SK-N-SH (cell line): ENCODE measurements around the gene EEF1G. TPM values are rescaled to one million over a fixed set of nuclear protein-coding genes. Genes with fewer than 3 reads are reported as not detected.
"Not testable (repeated sequence)": the region's sequence is repeated elsewhere in the genome, so short reads cannot be mapped to it uniquely, and the experiment has no call there.

Experiments used
- CTCF ChIA-PET: fragments of 300-600, 350-600 bp; formaldehyde crosslinking; extraction: SDS; loops from one replicate; lab custom pipeline; 2021; lab: Yijun Ruan, JAX
- POLR2A ChIA-PET: fragments of 350-600 bp; sonication (Branson Sonifier 250); formaldehyde crosslinking; extraction: SDS; loops from one replicate; lab custom pipeline; 2020; ENCODE audit warnings: antibody characterized with exemption, inconsistent platforms; lab: Yijun Ruan, JAX
- DNase-seq: peaks from one replicate; pipeline ENCODE4 v3.0.0; 2012
- H2AFZ ChIP-seq: fragments of 200-600 bp; sonication (generic); 2 replicates; pipeline ENCODE4 v1.8.1; 2016; ENCODE audit warnings: antibody characterized with exemption, mild to moderate bottlenecking, low read depth
- H3F3A ChIP-seq: fragments of 200-600 bp; sonication (generic); replicated peaks from 2 replicates; pipeline ENCODE3; 2016; ENCODE audit warnings: antibody characterized with exemption, mild to moderate bottlenecking; ENCODE audit not compliant: insufficient read depth
- H3K27ac ChIP-seq, 2 experiments: fragments of 200-500 bp in 1 of 2; fragments of 200-600 bp in 1 of 2; sonication (Bioruptor generic) in 1 of 2; sonication (generic), shearing (Covaris generic) in 1 of 2; 2 replicates each; pipeline versions ENCODE4 v1.5.1 to v1.6.1; 2014 to 2016; ENCODE audit warnings: low read depth in 2 of 2, inconsistent platforms in 1 of 2, low read length in 1 of 2, mild to moderate bottlenecking in 1 of 2, mixed read lengths in 1 of 2
- H3K27me3 ChIP-seq: fragments of 200-600 bp; sonication (generic), shearing (Covaris generic); 2 replicates; pipeline ENCODE4 v1.6.1; 2016; ENCODE audit warnings: mixed run types; ENCODE audit not compliant: insufficient read depth
- H3K36me3 ChIP-seq, 2 experiments: fragments of 200-500 bp in 1 of 2; fragments of 200-600 bp in 1 of 2; sonication (Bioruptor generic) in 1 of 2; sonication (generic) in 1 of 2; replicated peaks in 1 of 2; 2 replicates each; pipeline versions ENCODE3 to v1.5.1; 2014 to 2016; ENCODE audit warnings: low read length in 1 of 2, mild to moderate bottlenecking in 1 of 2; ENCODE audit not compliant: insufficient read depth in 2 of 2, control insufficient read depth in 1 of 2
- H3K4me1 ChIP-seq, 2 experiments: fragments of 200-500 bp in 1 of 2; fragments of 200-600 bp in 1 of 2; sonication (Bioruptor generic) in 1 of 2; sonication (generic), shearing (Covaris generic) in 1 of 2; 2 replicates each; pipeline versions ENCODE4 v1.5.1 to v1.6.1; 2014 to 2016; ENCODE audit warnings: low read depth in 1 of 2, low read length in 1 of 2, mixed run types in 1 of 2; ENCODE audit not compliant: insufficient read depth in 2 of 2, control insufficient read depth in 1 of 2
- H3K4me2 ChIP-seq: fragments of 200-600 bp; sonication (generic), shearing (Covaris generic); 2 replicates; pipeline ENCODE4 v1.6.1; 2017; ENCODE audit warnings: mixed run types
- H3K4me3 ChIP-seq, 2 experiments: fragments of 200-500 bp in 1 of 2; fragments of 200-600 bp in 1 of 2; sonication (Bioruptor generic) in 1 of 2; sonication (generic), shearing (Covaris generic) in 1 of 2; 2 replicates each; pipeline versions ENCODE4 v1.5.1 to v1.8.1; 2014 to 2016; ENCODE audit warnings: low read depth in 2 of 2, inconsistent platforms in 1 of 2, low read length in 1 of 2, mild to moderate bottlenecking in 1 of 2, mixed read lengths in 1 of 2, moderate library complexity in 1 of 2
- H3K79me2 ChIP-seq: fragments of 200-600 bp; sonication (generic); 2 replicates; pipeline ENCODE4 v1.8.1; 2017; ENCODE audit warnings: mild to moderate bottlenecking; ENCODE audit not compliant: insufficient read depth
- H3K9ac ChIP-seq: fragments of 200-600 bp; sonication (generic); 2 replicates; pipeline ENCODE4 v1.6.1; 2017; ENCODE audit warnings: mixed run types
- H3K9me2 ChIP-seq: fragments of 200-600 bp; sonication (generic); 2 replicates; pipeline ENCODE4 v1.6.1; 2017; ENCODE audit warnings: mixed run types
- H3K9me3 ChIP-seq: fragments of 200-600 bp; sonication (generic); 2 replicates; pipeline ENCODE4 v1.6.1; 2017; ENCODE audit warnings: mixed run types, mild to moderate bottlenecking, moderate library complexity
- H4K20me1 ChIP-seq: fragments of 200-600 bp; sonication (generic); 2 replicates; pipeline ENCODE4 v1.6.1; 2017; ENCODE audit warnings: mild to moderate bottlenecking, mixed run types; ENCODE audit not compliant: insufficient read depth
- EZH2phosphoT487 ChIP-seq: fragments of 200-600 bp; sonication (generic); IDR thresholded peaks from 2 replicates; pipeline ENCODE4 v1.6.1; 2017; ENCODE audit warnings: low read depth, mixed run types, mild to moderate bottlenecking, antibody characterized with exemption, moderate library complexity, borderline replicate concordance
- FOSL2 ChIP-seq: IDR thresholded peaks from 2 replicates; pipeline ENCODE4 v1.4.0; 2012; ENCODE audit warnings: low read depth, mild to moderate bottlenecking, moderate library complexity, borderline replicate concordance
- FOXJ3 ChIP-seq: sonication (generic); formaldehyde crosslinking; IDR thresholded peaks from 2 replicates; pipeline ENCODE4 v1.5.1; 2020; ENCODE audit warnings: mild to moderate bottlenecking, missing genetic modification reagents
- GATA2 ChIP-seq: sonication (generic); formaldehyde crosslinking; IDR thresholded peaks from 2 replicates; pipeline ENCODE4 v1.5.0; 2020; ENCODE audit warnings: mild to moderate bottlenecking, missing genetic modification reagents
- IRF3 ChIP-seq: fragments of 150-350 bp; IDR thresholded peaks from 2 replicates; pipeline ENCODE4 v1.6.1; 2016; ENCODE audit warnings: mild to moderate bottlenecking, low read depth, low read length
- JUND ChIP-seq: IDR thresholded peaks from 2 replicates; pipeline ENCODE4 v1.4.0; 2012
- MXI1 ChIP-seq: IDR thresholded peaks from 2 replicates; pipeline ENCODE4 v1.6.1; 2012; ENCODE audit warnings: mild to moderate bottlenecking, low read depth, low read length, improper control_type of control experiment
- RFX5 ChIP-seq: IDR thresholded peaks from 2 replicates; pipeline ENCODE4 v1.6.1; 2012; ENCODE audit warnings: mild to moderate bottlenecking, improper control_type of control experiment, low read length
- TAF1 ChIP-seq: IDR thresholded peaks from 2 replicates; pipeline ENCODE4 v1.6.1; 2012; ENCODE audit warnings: low read depth, mild to moderate bottlenecking, low read length, moderate library complexity, borderline replicate concordance
- TCF12 ChIP-seq: IDR thresholded peaks from 2 replicates; pipeline ENCODE4 v1.4.0; 2012
- WGBS: methylation state at CpG from one replicate; pipeline ENCODE4 v1.1.6; 2017; ENCODE audit warnings: low lambda C conversion rate; 5-methylcytosine and 5-hydroxymethylcytosine counted together
- polyA plus RNA-seq, 3 experiments: library from polyadenylated mRNA; depleted of rRNA; stranded (reverse); fragments of >200 nt; gene quantifications; 2 replicates each; pipeline ENCODE4 v1.2.3, GENCODE V29; 2012
- TF ChIP-seq, protein P1 (sequence below): fragments of 150-350 bp; IDR thresholded peaks from 2 replicates; pipeline ENCODE4 v1.6.1; 2017; ENCODE audit warnings: antibody characterized with exemption, low read length, low read depth, borderline replicate concordance

The EEF1G gene
- polyA plus RNA-seq, 1 of the 3 experiments (the other 2 are of a cell fraction) = 1,853 TPM

DNA sequence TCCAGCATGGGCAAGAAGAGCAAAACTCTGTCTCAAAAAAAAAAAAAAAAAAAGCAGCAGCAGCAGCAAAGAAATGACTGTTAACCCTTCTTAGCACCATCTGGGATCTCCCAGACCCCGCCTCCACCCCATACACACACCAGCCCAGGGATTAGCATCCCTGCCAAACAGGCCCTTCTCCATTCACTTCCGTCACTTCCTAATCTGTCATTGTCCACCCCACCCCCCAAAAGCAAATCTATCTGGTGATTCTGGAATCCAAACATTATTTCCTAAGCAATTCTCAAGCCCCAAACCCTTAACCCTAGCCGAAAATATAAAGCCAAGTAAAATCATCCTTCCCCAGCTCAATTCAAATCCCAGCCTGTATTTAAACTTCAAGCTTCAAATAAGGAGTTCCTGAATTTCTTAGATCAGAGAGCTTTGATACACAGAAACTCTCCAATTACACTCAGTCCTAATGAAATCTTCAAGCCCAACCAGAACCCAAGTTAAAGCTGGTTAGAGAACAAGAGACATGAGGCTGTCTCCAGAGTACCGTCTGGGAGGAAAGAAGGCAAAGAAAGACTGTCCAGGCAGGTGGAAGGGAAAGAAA, 21.1 kb downstream of the EEF1G start:
- peak overlapping the region; percentile 12 to 56; a peak in 3 of 4 replicates for H3K4me3 ChIP-seq
- H3K27ac ChIP-seq = peak overlapping the region; percentile 67 to 97
- TF ChIP-seq TAF1 = no peak
- TF ChIP-seq GATA2 (CRISPR knock-in tag) = no peak
- no peak for TF ChIP-seq MXI1
- TF ChIP-seq IRF3 = no peak
- TF ChIP-seq FOSL2 = no peak
- TF ChIP-seq RFX5 = no peak
- TF ChIP-seq, protein P1, sequence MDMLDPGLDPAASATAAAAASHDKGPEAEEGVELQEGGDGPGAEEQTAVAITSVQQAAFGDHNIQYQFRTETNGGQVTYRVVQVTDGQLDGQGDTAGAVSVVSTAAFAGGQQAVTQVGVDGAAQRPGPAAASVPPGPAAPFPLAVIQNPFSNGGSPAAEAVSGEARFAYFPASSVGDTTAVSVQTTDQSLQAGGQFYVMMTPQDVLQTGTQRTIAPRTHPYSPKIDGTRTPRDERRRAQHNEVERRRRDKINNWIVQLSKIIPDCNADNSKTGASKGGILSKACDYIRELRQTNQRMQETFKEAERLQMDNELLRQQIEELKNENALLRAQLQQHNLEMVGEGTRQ = no peak
- no peak for TF ChIP-seq JUND
- no peak for TF ChIP-seq FOXJ3
- TF ChIP-seq EZH2phosphoT487 = no peak
- TF ChIP-seq TCF12 = no peak
- TF ChIP-seq, all 33 proteins: peak for 0
- Histone ChIP-seq H3K9me2 (no peaks in the 10 kb centered on the region), H3K4me1 (peaks cover 42 to 57% of the 10 kb centered on the region in 2 experiments), H3K9me3 (no peaks in the 10 kb centered on the region), H3K79me2 (peaks cover 29% of the 10 kb centered on the region; the same call in 1 of the 2 replicates), H3K27me3 (no peaks in the 10 kb centered on the region), H2AFZ (no peak overlapping the region), H3K4me2 (peak overlapping the region; percentile 85), H4K20me1 (no peaks in the 10 kb centered on the region), H3F3A (peaks cover 68% of the 10 kb centered on the region), H3K9ac (peak overlapping the region; percentile 82), H3K36me3 (peaks cover 3 to 4% of the 10 kb centered on the region in 2 experiments)
- CTCF ChIA-PET = interaction anchor here (1.0 to 11.8 kb wide), 7 partner anchors 7 to 158 kb away, joined by 3 to 90 read pairs (median 7); no protein-coding TSS in a partner anchor
- 50% methylated on average over 4 of the region's 4 CpGs for WGBS
- no peak for DNase-seq
- POLR2A ChIA-PET = interaction anchor here (1.2 kb wide), 1 partner anchor 49 kb away, joined by 3 read pairs; no protein-coding TSS in a partner anchor

DNA sequence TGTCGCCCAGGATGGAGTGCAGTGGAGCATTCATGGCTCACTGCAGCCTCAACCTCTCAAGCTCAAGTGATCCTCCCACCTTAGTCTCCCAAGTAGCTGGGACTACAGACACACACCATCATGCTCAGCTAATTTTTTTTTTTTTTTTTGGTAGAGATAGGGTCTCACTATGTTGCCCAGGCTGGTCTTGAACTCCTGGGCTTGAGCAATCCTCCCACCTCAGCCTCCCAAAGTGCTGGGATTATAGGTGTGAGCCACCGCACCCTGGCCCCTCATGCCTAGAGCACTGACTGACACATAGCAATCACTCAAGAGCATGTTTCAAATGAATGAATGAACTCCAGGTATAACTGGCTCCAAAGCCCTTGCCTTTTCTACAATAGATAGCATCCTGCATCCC, 23.2 kb downstream of the EEF1G start:
- H3K79me2 ChIP-seq = peaks cover 48% of the 10 kb centered on the region
- H3K4me3 ChIP-seq, H3K9me3 ChIP-seq, H3K36me3 ChIP-seq, H3K27me3 ChIP-seq, H3K9ac ChIP-seq, POLR2A ChIA-PET, H3K9me2 ChIP-seq, H3K4me2 ChIP-seq, DNase-seq, H2AFZ ChIP-seq, H4K20me1 ChIP-seq: not testable (repeated sequence)
- peaks cover 48% of the 10 kb centered on the region for H3F3A ChIP-seq
- CTCF ChIA-PET = interaction anchor here (1.0 to 11.8 kb wide), 5 partner anchors 6 to 155 kb away, joined by 3 to 90 read pairs (median 6); no protein-coding TSS in a partner anchor
- peak overlapping the region in 1 of 2 experiments; percentile 97; a peak in 1 of 4 replicates for H3K27ac ChIP-seq
- peaks cover 36 to 43% of the 10 kb centered on the region in 2 experiments for H3K4me1 ChIP-seq
- 100% methylated on average over 2 of the region's 2 CpGs for WGBS
